Fibroblast of skin of right biceps (primary cell): Measurements from ENCODE around the gene TGM2.

Experiments
- DNase-seq: peaks from one replicate; pipeline ENCODE4 v3.0.0-alpha.2; 2013

Gene TGM2

GRCh38 chr20:38129248-38129865 is 35.7 kb downstream of the TGM2 start:
- DNase-seq: no peak

- no peak for DNase-seq
These were observed 36.4 kb downstream of the TGM2 start for GRCh38 chr20:38128691-38129090.

GRCh38 chr20:38127920-38128528 is 37.0 kb downstream of the TGM2 start:
- DNase-seq: no peak

- peak; percentile 77 for DNase-seq
These were observed 38.0 kb downstream of the TGM2 start for GRCh38 chr20:38126932-38127621.

GRCh38 chr20:38126146-38126921 is 38.7 kb downstream of the TGM2 start:
- DNase-seq: no peak

- no peak for DNase-seq
These were observed 39.7 kb downstream of the TGM2 start for GRCh38 chr20:38125157-38126056.

- peak; percentile 48 for DNase-seq
These were observed 42.0 kb downstream of the TGM2 start for GRCh38 chr20:38123021-38123587.

GRCh38 chr20:38121741-38122140 is 43.3 kb downstream of the TGM2 start:
- DNase-seq: no peak

- no peak for DNase-seq
These were observed 44.5 kb downstream of the TGM2 start for GRCh38 chr20:38120625-38120988.

- no peak for DNase-seq
These were observed 45.6 kb downstream of the TGM2 start for GRCh38 chr20:38119446-38119845.

- DNase-seq: peak; percentile 84
These were observed 47.4 kb downstream of the TGM2 start for GRCh38 chr20:38117635-38118034.

GRCh38 chr20:38117205-38117604 is 47.9 kb downstream of the TGM2 start:
- DNase-seq: no peak

- no peak for DNase-seq
These were observed 48.5 kb downstream of the TGM2 start for GRCh38 chr20:38116409-38117165.

GRCh38 chr20:38115896-38116295 is 49.2 kb downstream of the TGM2 start:
- DNase-seq: no peak

- no peak for DNase-seq
These were observed 49.9 kb downstream of the TGM2 start for GRCh38 chr20:38115205-38115604.

GRCh38 chr20:38114353-38114791 is 50.7 kb downstream of the TGM2 start:
- DNase-seq: peak; percentile 58

- DNase-seq: no peak
These were observed 51.4 kb downstream of the TGM2 start for GRCh38 chr20:38113401-38114325.

- no peak for DNase-seq
These were observed 52.2 kb downstream of the TGM2 start for GRCh38 chr20:38112930-38113294.

- no peak for DNase-seq
These were observed 52.7 kb downstream of the TGM2 start for GRCh38 chr20:38112261-38112929.
